Raji (cell line): ENCODE measurements around the gene RANGRF.

Experiments
- POLR2A ChIP-seq: IDR thresholded peaks from 2 replicates; pipeline ENCODE4 v1.6.1; 2011; ENCODE audit warnings: low read depth, low read length, control low read depth; ENCODE audit not compliant: insufficient read depth

The RANGRF gene

DNA sequence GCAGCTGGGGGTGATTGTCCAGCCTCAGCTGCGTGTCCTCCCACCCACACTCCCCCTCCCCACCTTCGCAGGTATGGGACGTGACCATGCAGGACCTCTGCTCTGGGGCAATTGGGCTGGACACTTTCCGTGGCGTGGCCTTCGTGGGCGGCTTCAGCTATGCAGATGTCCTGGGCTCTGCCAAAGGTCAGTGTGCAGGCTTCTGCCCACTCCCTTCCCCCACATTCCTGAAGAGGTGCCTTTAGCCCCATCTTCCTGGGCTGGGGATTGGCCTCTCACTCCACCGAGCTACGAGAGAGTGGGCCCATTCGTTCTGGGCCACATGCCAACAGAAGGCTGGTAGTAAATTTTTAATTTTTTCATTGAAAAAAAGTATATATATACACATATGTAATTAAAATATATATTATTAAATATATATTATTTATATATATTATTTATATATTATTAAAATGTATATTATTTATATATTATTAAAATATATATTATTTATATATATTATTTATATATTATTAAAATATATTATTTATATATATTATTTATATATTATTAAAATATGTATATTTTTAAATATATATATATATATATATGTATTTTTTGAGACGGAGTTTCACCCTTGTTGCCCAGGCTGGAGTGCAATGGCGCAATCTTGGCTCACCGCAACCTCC lies 20.9 kb upstream of the RANGRF start:
- no peak for TF ChIP-seq POLR2A

DNA sequence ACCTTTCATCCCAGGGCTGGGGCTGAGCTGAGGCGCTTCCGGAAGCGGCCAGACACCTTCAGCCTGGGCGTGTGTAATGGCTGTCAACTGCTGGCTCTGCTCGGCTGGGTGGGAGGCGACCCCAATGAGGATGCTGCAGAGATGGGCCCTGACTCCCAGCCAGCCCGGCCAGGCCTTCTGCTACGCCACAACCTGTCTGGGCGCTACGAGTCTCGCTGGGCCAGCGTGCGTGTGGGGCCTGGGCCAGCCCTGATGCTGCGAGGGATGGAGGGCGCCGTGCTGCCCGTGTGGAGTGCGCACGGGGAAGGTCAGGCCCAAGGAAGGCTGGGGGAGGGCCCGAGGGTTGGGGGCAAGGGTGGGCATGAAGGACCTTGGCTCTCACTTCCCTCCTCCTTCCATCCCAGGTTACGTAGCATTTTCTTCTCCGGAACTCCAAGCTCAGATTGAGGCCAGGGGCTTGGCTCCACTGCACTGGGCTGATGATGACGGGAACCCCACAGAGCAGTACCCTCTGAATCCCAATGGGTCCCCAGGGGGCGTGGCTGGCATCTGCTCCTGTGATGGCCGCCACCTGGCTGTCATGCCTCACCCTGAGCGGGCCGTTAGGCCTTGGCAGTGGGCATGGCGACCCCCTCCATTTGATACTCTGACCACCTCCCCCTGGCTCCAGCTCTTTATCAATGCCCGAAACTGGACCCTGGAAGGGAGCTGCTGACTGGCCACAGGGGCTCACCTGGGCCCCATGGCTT lies 19.7 kb upstream of the RANGRF start:
- no peak for TF ChIP-seq POLR2A

DNA sequence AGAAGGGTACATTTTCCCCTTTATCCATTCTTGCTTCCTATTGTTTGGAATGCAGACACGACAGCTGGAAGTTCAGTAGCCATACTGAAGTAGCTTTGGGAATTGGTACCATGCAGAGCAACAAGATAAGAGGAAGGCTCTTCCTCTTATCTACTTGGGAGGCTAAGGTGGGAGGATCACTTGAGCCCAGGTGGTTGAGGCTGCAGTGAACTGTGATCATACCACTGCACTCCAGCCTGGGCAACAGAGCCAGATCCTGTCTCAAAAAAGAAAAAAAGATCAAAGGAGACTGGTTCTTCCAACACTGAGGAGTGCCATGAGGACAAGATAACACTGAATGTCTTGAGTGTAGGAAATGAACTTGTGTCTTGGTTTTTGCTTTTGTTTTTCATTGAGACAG lies 16.0 kb upstream of the RANGRF start:
- no peak for TF ChIP-seq POLR2A

DNA sequence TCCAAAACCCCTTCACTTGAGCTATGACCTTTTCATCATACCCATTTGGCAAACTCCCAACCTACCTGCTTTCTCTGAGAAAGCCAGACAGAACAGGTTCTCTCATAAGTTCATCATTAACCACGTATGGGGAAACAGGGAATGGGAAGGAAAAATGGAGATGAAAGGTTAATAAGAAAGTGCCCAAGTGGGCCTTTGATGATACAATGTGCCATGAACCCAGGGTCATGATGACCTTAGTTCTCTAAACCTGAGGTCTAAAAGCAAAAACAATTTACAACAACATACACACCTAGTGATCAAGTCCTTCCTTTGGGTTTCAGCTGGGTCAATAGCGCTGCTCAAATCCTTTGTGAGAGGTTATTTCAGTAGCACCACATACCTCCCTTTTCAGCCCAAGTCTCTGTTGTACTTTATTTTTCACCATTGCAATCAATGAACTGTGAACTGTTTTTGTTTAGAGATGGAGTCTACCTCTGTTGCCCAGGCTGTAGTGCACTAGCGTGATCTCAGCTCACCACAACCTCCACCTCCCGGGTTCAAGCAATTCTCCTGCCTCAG lies 14.5 kb upstream of the RANGRF start:
- no peak for TF ChIP-seq POLR2A

DNA sequence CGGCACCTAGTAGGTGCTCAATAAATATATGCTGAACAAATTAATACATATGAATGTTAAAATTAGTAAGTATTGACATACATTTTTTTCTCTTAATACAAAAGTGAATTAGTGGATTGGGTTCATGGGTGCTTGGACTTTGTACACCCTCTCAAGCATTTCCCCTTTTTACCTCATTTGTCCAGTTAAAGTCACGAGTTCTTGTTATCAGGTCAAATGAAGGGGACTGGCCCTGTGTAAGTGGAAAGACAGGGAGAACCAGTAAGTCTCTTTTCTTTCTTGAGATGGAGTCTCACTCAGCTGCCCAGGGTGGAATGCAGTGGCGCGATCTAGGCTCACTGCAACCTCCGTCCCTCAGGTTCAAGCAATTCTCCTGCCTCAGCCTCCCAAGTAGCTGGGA lies 13.7 kb upstream of the RANGRF start:
- TF ChIP-seq POLR2A, result no peak

DNA sequence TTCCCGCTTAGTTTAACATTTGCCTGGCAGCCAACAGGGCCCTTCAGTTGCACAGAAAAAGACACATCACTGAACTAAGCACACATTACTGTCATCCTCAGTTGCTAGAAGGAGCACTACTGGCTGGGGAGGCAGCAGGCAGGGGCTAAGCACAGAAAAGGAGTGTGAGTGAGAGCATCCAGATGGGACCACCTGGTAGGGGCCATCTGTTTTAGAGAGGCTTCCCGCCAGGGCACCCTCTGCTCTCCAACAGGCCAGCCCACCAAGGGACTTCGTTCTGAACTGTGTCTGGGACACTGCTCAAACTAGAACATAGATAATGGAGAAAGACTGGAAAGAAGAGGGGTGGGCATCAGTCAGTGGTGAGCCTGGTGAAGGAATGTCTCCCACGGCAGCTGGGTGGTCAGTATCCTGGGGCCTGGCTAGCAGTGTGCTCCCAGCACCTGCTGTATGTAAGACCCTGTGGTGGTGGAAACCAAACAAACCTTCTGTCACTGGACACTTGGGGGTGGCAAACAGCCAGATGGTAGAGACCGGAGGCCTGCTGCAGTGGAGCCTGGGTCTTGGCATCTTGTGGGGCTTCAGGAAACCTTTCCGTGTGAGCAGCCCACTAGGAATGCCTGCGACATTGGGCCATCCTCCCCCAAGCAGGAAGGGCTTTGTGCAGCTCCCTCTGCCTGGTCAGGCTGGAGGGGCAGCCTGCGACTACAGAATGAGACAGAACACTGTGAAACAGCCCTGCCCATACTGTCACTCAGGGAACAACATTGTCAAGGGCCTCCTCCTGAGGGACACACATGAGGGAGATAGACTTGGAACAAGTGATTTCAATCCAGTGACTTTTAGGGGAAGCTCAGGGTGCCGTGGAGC lies 12.8 kb upstream of the RANGRF start:
- no peak for TF ChIP-seq POLR2A

DNA sequence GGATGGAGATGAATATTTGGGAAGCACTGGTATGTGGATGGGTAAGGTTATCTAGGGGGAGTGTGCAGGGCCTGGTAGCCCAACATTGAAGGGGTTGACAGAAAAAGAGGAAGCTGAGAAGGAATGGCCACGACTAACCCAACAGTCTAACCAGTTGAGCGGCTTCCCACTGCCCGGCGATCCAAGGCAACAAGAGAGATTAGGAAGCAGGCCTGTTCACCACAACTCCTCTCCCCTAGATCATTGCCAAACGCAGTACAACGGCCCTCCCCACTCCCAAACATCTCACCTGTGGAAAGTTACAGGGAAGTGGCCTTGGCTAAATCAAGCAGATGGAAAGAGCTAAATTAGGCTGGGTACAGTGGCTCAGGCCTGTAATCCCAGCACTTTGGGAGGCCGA lies 11.2 kb upstream of the RANGRF start:
- no peak for TF ChIP-seq POLR2A

DNA sequence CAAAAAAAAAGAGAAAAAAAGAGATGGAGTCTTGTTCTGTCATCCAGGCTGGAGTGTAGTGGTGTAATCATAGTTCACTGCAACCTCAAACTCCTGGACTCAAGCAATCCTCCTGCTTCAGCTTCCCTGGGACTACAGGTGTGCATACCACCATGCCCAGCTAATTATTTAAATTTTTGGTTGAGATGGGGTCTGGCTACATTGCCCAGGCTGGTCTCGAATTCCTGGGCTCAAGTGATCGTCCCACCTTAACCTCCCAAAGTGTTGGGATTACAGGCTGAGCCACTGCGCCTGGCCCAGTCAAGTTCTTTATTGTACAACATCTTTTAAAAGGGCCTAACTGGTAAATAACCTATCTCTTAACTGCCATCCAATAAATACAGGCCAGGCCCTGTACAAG lies 6.1 kb upstream of the RANGRF start:
- TF ChIP-seq POLR2A, result no peak

DNA sequence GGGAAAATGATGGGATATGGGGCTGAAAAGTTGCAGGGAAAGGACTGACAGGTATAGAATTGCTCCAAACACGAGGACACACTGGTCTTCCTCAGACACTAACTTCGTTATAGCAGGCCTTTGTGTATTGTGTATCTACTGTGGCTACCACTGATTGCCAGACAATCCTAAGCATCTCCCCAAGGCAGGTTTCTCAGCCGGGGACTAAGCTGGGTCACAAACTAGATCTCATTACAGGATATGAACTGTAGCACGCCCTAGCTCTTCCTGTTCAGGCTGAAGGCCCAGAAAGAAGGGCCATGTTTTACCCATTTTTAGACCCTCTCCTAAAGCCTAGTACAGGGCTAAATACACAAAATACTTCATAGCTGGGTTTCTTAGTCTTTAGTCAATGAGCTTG lies 5.1 kb upstream of the RANGRF start:
- no peak for TF ChIP-seq POLR2A

DNA sequence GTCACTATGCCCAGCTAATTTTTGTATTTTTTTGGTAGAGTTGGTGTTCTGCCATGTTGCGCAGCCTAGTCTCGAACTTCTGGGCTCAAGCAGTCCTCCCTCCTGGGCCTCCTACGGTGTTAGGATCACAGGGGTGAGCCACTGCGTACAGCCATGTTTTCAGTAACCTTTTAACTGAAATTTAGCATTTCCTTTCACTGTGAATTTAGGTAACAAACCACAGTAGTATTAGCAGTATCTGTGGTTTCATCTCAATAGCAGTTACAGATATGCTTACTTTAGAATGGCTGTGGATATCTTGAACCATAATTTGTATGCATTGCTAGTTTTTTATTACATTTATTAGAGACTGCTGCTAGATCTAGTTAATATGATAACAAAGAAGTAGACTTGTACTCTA lies 4.3 kb upstream of the RANGRF start:
- no peak for TF ChIP-seq POLR2A

DNA sequence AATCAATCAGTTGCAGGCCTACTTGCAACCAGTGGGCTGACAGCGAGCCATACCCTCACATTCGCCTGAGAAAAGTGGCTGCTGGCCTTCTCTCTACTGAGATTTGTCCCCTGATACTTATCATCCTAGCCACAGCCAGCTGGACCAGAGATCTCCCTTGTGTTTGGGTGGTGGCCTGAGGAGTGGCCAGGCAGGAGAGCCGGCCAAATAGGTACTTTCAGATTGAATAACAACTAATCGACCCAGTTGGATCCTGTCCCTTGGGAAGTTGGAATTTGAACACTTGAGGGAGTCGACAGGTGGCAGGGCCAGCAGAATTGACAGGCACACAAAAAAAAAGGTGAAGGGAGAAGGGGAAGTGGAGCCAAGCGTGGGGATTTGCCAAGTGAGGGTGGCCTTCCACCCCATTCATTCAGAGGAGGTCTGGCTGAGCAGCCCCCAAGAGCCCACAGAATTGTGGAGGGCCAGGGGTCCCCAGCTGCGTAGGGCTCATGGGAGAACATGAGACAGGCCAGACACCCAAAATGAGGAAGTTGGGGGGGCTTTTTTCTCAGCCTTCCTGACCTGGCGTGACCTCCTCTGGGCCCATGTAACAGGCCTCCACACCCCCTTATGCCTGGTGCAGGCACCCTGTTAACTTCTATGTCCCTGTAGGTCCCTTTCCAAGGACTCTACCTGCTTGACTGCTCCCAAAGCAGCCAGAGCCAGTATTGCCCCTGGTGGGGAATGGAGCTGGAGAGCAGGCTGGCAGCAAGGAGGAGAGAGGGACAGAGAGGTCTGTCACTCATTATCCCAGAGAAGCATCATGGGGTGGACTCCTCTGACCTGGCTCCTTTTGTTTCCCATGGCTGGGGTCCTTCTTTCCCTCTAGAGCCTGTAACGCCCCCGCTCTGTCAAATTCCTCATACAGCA lies 2.9 kb upstream of the RANGRF start:
- no peak for TF ChIP-seq POLR2A

DNA sequence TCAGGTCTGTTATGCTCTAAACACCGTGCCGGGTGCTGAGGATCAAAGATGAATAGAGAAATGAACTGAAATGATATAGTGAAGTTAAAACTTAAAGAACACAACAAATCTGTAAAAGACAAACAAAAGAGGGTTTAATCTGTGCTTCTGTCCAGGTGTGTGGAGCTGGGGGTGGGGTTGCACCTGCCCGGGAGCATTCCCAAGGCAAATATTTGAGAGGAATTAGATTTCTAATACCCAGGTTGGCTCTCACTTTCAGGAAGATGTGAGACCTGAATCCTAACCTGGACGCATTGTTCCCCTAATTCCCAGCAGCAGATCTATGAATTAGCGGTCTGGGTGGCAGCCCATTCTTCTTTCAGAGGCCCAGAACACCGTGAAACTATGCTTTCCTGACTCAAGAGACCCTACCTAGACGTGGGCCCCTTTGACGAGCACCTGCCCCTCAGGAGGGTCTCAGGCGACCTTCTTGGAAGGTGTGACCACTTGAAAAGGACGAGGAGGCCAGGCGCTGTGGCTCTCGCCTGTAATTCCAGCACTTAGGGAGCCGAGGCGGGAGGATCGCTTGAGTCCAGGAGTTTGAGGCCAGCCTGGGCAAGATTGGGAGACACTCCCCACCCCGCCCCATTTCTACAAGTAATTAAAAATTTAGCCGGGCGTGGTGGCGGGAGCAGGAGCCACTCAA lies 677 bp upstream of the RANGRF start:
- TF ChIP-seq POLR2A, result no peak

DNA sequence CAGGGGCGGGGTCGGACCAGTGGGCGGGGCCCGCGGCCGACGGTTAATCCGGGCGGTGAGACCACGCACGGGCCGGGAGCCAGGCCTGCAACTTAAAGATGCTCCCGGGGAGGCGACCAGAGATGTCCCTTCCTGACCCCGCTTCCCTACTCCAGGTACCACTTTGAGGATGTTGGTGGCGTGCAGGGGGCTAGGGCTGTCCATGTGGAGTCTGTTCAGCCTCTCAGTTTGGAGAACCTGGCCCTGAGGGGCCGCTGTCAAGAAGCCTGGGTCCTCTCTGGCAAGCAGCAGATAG lies 580 bp downstream of the RANGRF start:
- peak; percentile 63; the same call in 1 of the 2 replicates for TF ChIP-seq POLR2A

DNA sequence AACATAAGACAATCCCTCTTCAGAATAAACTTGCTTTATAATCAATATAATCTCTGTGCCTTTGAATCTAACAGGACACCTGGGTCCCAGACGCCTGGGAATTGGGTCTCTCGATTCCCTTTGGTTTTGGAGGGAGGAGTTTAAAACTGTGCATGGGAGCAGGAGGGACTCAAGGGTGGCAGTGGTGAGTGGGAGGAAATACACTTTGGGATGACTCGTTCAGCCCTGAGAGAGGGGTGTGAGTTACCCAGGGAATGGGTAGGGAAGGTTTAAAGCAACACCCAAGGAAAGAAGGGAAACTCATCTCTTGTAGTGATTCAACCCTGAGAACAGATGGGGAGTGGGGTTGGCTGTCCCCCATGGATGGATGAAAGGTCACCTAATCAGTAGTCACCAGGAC lies 1.6 kb downstream of the RANGRF start:
- no peak for TF ChIP-seq POLR2A
